Stomach (tissue), 4 donors: ENCODE results near the gene SDF2L1.

Experiments
- POLR2AphosphoS5 ChIP-seq, 3 donors: sonication (generic); formaldehyde crosslinking; IDR thresholded peaks; one replicate each; pipeline ENCODE4 v1.6.1; 2016; ENCODE audit warnings: antibody characterized with exemption in 3 of 3
- TF ChIP-seq, protein P1 (sequence below), 7 experiments: fragments of 450-650 bp in 4 of 7; fragments of 200-600 bp in 3 of 7; sonication (generic) in 3 of 7; IDR thresholded peaks; one replicate each; pipeline ENCODE4 v1.5.1; 2016 to 2019; ENCODE audit warnings: antibody characterized with exemption in 7 of 7, control low read depth in 2 of 7, mild to moderate bottlenecking in 1 of 7

GRCh38 chr22:21626735-21627469 lies 15.2 kb upstream of the SDF2L1 start:
- TF ChIP-seq, protein P1, sequence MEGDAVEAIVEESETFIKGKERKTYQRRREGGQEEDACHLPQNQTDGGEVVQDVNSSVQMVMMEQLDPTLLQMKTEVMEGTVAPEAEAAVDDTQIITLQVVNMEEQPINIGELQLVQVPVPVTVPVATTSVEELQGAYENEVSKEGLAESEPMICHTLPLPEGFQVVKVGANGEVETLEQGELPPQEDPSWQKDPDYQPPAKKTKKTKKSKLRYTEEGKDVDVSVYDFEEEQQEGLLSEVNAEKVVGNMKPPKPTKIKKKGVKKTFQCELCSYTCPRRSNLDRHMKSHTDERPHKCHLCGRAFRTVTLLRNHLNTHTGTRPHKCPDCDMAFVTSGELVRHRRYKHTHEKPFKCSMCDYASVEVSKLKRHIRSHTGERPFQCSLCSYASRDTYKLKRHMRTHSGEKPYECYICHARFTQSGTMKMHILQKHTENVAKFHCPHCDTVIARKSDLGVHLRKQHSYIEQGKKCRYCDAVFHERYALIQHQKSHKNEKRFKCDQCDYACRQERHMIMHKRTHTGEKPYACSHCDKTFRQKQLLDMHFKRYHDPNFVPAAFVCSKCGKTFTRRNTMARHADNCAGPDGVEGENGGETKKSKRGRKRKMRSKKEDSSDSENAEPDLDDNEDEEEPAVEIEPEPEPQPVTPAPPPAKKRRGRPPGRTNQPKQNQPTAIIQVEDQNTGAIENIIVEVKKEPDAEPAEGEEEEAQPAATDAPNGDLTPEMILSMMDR (IDR thresholded peaks at IDR 0.05) = no peak
- no peak for TF ChIP-seq POLR2AphosphoS5 (IDR thresholded peaks at IDR 0.05)
